Suprapubic skin (tissue), 4 donors: ENCODE data around the gene NDUFA13. TPM values are rescaled to one million over a fixed set of nuclear protein-coding genes. Genes with fewer than 3 reads are reported as not detected.
A peak's percentile ranks its signal among the peaks of the same experiment; 100 is the strongest.

ENCODE experiments used
- DNase-seq, 2 donors: peaks; one replicate each; pipeline ENCODE4 v3.0.0-alpha.2; 2019; ENCODE audit warnings: low spot score in 2 of 2
- H3K27ac ChIP-seq: fragments of 200-600 bp; sonication (generic); one replicate; pipeline ENCODE4 v1.5.1; 2019
- H3K27me3 ChIP-seq: fragments of 200-600 bp; sonication (generic); one replicate; pipeline ENCODE4 v1.5.1; 2019
- H3K36me3 ChIP-seq: fragments of 200-600 bp; sonication (generic); one replicate; pipeline ENCODE4 v1.5.1; 2019
- H3K4me1 ChIP-seq: fragments of 200-600 bp; sonication (generic); one replicate; pipeline ENCODE4 v1.5.1; 2019
- H3K4me3 ChIP-seq: fragments of 200-600 bp; sonication (generic); one replicate; pipeline ENCODE4 v1.5.1; 2019; ENCODE audit warnings: mild to moderate bottlenecking
- H3K9me3 ChIP-seq: fragments of 200-600 bp; sonication (generic); one replicate; pipeline ENCODE4 v1.5.1; 2019
- CTCF ChIP-seq, 2 donors: fragments of 200-600 bp in 1 of 2; fragments of 450-650 bp in 1 of 2; sonication (generic) in 1 of 2; IDR thresholded peaks; one replicate each; pipeline ENCODE4 v1.5.1; 2016 to 2019; ENCODE audit warnings: antibody characterized with exemption in 2 of 2, mild to moderate bottlenecking in 1 of 2, moderate library complexity in 1 of 2
- EP300 ChIP-seq: sonication (generic); formaldehyde crosslinking; IDR thresholded peaks from one replicate; pipeline ENCODE4 v1.6.1; 2017; ENCODE audit warnings: antibody characterized with exemption
- POLR2A ChIP-seq, 2 donors: fragments of 450-650 bp; IDR thresholded peaks; one replicate each; pipeline ENCODE4 v1.6.1; 2017; ENCODE audit warnings: antibody characterized with exemption in 2 of 2, mild to moderate bottlenecking in 2 of 2, moderate library complexity in 2 of 2
- POLR2AphosphoS5 ChIP-seq, 3 donors: sonication (generic); formaldehyde crosslinking; IDR thresholded peaks; one replicate each; pipeline ENCODE4 v1.6.1; 2017; ENCODE audit warnings: antibody characterized with exemption in 3 of 3
- WGBS: methylation state at CpG from one replicate; pipeline ENCODE4 v1.1.5; 2018; 5-methylcytosine and 5-hydroxymethylcytosine counted together
- total RNA-seq, 4 donors: library from RNA; depleted of rRNA; stranded (reverse); fragments of >200 nt; gene quantifications; one replicate each; pipeline ENCODE4 v1.1.0, GENCODE V29; 2016

The NDUFA13 gene
- total RNA-seq, 4 donors from 2014 or later = 94.4 to 160 (median 109) TPM

GRCh38 chr19:19527371-19527656 lies 11.3 kb downstream of the NDUFA13 start:
- DNase-seq = peak in 1 of 2 donors; percentile 59
- Histone ChIP-seq H3K4me3 (no peak overlapping the region), H3K27me3 (no peaks in the 10 kb centered on the region), H3K27ac (no peak overlapping the region), H3K36me3 (peaks cover 44% of the 10 kb centered on the region), H3K4me1 (peaks cover 5% of the 10 kb centered on the region), H3K9me3 (no peaks in the 10 kb centered on the region)
- TF ChIP-seq EP300 = no peak
- TF ChIP-seq CTCF (IDR thresholded peaks at IDR 0.05) = no peak
- no peak for TF ChIP-seq POLR2AphosphoS5 (IDR thresholded peaks at IDR 0.05)
- no peak for TF ChIP-seq POLR2A (IDR thresholded peaks at IDR 0.05)
- WGBS = 95% methylated on average over 9 of the region's 9 CpGs

GRCh38 chr19:19527674-19528625 lies 11.9 kb downstream of the NDUFA13 start:
- H3K4me1 ChIP-seq = peaks cover 7% of the 10 kb centered on the region
- DNase-seq = peak in 1 of 2 donors; percentile 57
- H3K27me3 ChIP-seq = no peaks in the 10 kb centered on the region
- H3K9me3 ChIP-seq = no peaks in the 10 kb centered on the region
- H3K36me3 ChIP-seq = peaks cover 44% of the 10 kb centered on the region
- TF ChIP-seq POLR2A (IDR thresholded peaks at IDR 0.05) (no peak), CTCF (IDR thresholded peaks at IDR 0.05) (no peak), POLR2AphosphoS5 (IDR thresholded peaks at IDR 0.05) (no peak), EP300 (no peak)
- H3K4me3 ChIP-seq = no peak overlapping the region
- 97% methylated on average over 21 of the region's 27 CpGs for WGBS
- no peak overlapping the region for H3K27ac ChIP-seq

DNA sequence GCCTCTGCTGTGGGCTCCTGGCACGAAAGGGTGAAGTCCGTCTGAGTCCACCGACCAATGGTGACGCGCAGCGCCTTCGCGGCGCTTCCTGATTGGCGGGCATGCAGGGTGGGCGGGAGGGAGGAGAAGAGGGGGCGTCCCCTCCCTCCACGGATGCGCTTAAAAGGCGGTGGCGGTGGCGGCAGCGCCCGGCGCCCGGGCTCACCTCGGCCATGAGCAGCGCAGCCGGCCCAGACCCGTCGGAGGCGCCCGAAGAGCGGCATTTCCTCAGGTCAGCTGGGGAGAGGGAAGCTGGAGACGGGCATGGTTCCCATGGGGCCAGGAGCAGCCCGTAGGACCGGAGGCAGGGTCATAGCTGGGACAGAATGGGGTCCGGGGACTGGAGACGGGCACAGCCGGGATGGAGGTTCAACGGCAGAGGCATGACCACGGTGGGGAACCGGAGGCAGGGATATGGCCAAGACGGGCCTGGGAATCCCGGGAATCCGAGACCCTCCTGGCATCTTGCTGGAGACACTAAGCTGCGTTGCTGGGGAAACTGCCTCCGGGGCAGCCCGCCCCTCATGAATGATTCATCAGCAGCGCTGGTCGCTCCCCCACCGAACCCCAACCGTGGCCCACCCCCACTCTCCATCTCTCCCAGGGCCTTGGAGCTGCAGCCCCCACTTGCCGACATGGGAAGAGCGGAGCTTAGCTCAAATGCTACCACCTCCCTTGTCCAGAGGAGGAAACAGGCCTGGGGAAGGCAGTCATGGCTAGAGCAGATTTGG lies 12.9 kb downstream of the NDUFA13 start, which contains the start of gene YJEFN3:
Gene YJEFN3 (plus strand): TSS at position 191 of the 770 bp plus-strand sequence. CDS start 22 bp downstream, at position 213.
- Histone ChIP-seq H3K4me3 (no peak within 1 kb of the TSS), H3K27ac (no peak within 1 kb of the TSS), H3K27me3 (no peaks in the 10 kb centered on the region), H3K36me3 (peaks cover 43% of the 10 kb centered on the region), H3K4me1 (peaks cover 7% of the 10 kb centered on the region), H3K9me3 (no peaks in the 10 kb centered on the region)
- peak in 1 of 2 donors; percentile 60 for DNase-seq
- WGBS = 79% methylated on average over 25 of the region's 50 CpGs
- TF ChIP-seq POLR2A (IDR thresholded peaks at IDR 0.05) = no peak
- no peak for TF ChIP-seq EP300
- no peak for TF ChIP-seq POLR2AphosphoS5 (IDR thresholded peaks at IDR 0.05)
- TF ChIP-seq CTCF (IDR thresholded peaks at IDR 0.05) = no peak

GRCh38 chr19:19529783-19530422 lies 13.9 kb downstream of the NDUFA13 start:
- H3K27me3 ChIP-seq = no peaks in the 10 kb centered on the region
- peaks cover 7% of the 10 kb centered on the region for H3K4me1 ChIP-seq
- H3K9me3 ChIP-seq = no peaks in the 10 kb centered on the region
- no peak overlapping the region for H3K4me3 ChIP-seq
- TF ChIP-seq CTCF (IDR thresholded peaks at IDR 0.05) (no peak), EP300 (no peak), POLR2AphosphoS5 (IDR thresholded peaks at IDR 0.05) (no peak), POLR2A (IDR thresholded peaks at IDR 0.05) (no peak)
- no peak overlapping the region for H3K27ac ChIP-seq
- peaks cover 37% of the 10 kb centered on the region for H3K36me3 ChIP-seq
- 68% methylated on average over 11 of the region's 11 CpGs for WGBS
- no peak for DNase-seq
